ENCODE data around the gene SPATS2L. TPM values are rescaled to one million over a fixed set of nuclear protein-coding genes. Genes with fewer than 3 reads are reported as not detected.
A peak's percentile ranks its signal among the peaks of the same experiment; 100 is the strongest.

The SPATS2L gene
- total and polyA plus RNA-seq, 2 of the 13 experiments (the other 11 are each of a cell fraction or from before 2014, with no cell fraction given), result 154 to 212 TPM

GRCh38 chr2:200302940-200303727 lies 3.4 kb upstream of the SPATS2L start (continued):
- TF ChIP-seq ZNF382 (CRISPR knock-in tag; IDR thresholded peaks at IDR 0.05; ENCODE audit: borderline replicate concordance) (no peak), HDAC1 (CRISPR knock-in tag; IDR thresholded peaks at IDR 0.05) (peak; percentile 59; the same call in 1 of the 2 replicates), ZNF773 (CRISPR knock-in tag; IDR thresholded peaks at IDR 0.05; ENCODE audit: borderline replicate concordance) (no peak), ZFP36L1 (CRISPR knock-in tag; IDR thresholded peaks at IDR 0.05) (peak; percentile 76; the same call in 1 of the 2 replicates), AHR (CRISPR knock-in tag; IDR thresholded peaks at IDR 0.05) (no peak), ZBTB10 (CRISPR knock-in tag; IDR thresholded peaks at IDR 0.05; ENCODE audit: borderline replicate concordance) (no peak), TFAP4 (IDR thresholded peaks at IDR 0.05; ENCODE audit: borderline replicate concordance, low read depth) (peak; percentile 86; the same call in 1 of the 2 replicates), SRSF9 (IDR thresholded peaks at IDR 0.05; ENCODE audit: borderline replicate concordance, insufficient read depth, low read depth, low read length, poor library complexity, severe bottlenecking) (no peak), PCBP1 (IDR thresholded peaks at IDR 0.05; ENCODE audit: borderline replicate concordance, low read depth, low read length) (no peak), MLXIP (CRISPR knock-in tag; IDR thresholded peaks at IDR 0.05; ENCODE audit: borderline replicate concordance) (no peak), MYC (CRISPR knock-in tag; IDR thresholded peaks at IDR 0.05; ENCODE audit: borderline replicate concordance) (no peak; the same call in 1 of the 2 replicates), ZNF547 (CRISPR knock-in tag; IDR thresholded peaks at IDR 0.05) (no peak), ZNF431 (CRISPR knock-in tag; IDR thresholded peaks at IDR 0.05; ENCODE audit: borderline replicate concordance, low read depth) (no peak), HDAC6 (IDR thresholded peaks at IDR 0.05; ENCODE audit: low read depth, low read length) (no peak), PCBP2 (optimal IDR thresholded peaks at IDR 0.05; ENCODE audit: low read depth, low read length, poor library complexity, severe bottlenecking) (no peak), ZNF577 (CRISPR knock-in tag; IDR thresholded peaks at IDR 0.05; ENCODE audit: borderline replicate concordance, low read depth) (no peak), BORCS8-MEF2B (CRISPR knock-in tag; IDR thresholded peaks at IDR 0.05) (no peak)
- TF ChIP-seq, protein P1, sequence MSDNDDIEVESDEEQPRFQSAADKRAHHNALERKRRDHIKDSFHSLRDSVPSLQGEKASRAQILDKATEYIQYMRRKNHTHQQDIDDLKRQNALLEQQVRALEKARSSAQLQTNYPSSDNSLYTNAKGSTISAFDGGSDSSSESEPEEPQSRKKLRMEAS (IDR thresholded peaks at IDR 0.05), result peak; percentile 80; the same call in 1 of the 2 replicates
- TF ChIP-seq, protein P2, sequence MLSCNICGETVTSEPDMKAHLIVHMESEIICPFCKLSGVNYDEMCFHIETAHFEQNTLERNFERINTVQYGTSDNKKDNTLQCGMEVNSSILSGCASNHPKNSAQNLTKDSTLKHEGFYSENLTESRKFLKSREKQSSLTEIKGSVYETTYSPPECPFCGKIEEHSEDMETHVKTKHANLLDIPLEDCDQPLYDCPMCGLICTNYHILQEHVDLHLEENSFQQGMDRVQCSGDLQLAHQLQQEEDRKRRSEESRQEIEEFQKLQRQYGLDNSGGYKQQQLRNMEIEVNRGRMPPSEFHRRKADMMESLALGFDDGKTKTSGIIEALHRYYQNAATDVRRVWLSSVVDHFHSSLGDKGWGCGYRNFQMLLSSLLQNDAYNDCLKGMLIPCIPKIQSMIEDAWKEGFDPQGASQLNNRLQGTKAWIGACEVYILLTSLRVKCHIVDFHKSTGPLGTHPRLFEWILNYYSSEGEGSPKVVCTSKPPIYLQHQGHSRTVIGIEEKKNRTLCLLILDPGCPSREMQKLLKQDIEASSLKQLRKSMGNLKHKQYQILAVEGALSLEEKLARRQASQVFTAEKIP (CRISPR knock-in tag; IDR thresholded peaks at IDR 0.05; ENCODE audit: borderline replicate concordance), result no peak
